AG04450 (cell line): ENCODE data around the gene RABGGTA. TPM values are rescaled to one million over a fixed set of nuclear protein-coding genes. Genes with fewer than 3 reads are reported as not detected.

ENCODE experiments used
- CTCF ChIA-PET: fragments of 300-600, 350-600 bp; formaldehyde crosslinking; extraction: SDS; loops from one replicate; lab custom pipeline; 2022; ENCODE audit warnings: antibody characterized with exemption, inconsistent platforms; lab: Charles Lee
- POLR2A ChIA-PET: fragments of 350-600 bp; formaldehyde crosslinking; extraction: SDS; loops from one replicate; lab custom pipeline; 2021; ENCODE audit warnings: antibody characterized with exemption, inconsistent platforms; lab: Yijun Ruan, JAX
- DNase-seq: peaks from one replicate; pipeline ENCODE4 v3.0.0-alpha.2; 2011; ENCODE audit warnings: low read depth, low spot score
- H3K27ac ChIP-seq: one replicate; pipeline ENCODE4 v1.5.1; 2012; ENCODE audit warnings: low read depth, low read length, control low read depth
- H3K27me3 ChIP-seq: one replicate; pipeline ENCODE4 v1.6.0; 2012; ENCODE audit warnings: low read length; ENCODE audit not compliant: control insufficient read depth, insufficient read depth
- H3K4me3 ChIP-seq: 2 replicates; pipeline ENCODE4 v1.5.1; 2011; ENCODE audit warnings: mild to moderate bottlenecking, low read depth, low read length, control low read depth
- H3K9me3 ChIP-seq: 2 replicates; pipeline ENCODE4 v1.5.1; 2012; ENCODE audit warnings: low read length; ENCODE audit not compliant: control insufficient read depth, insufficient read depth
- CTCF ChIP-seq: IDR thresholded peaks from 2 replicates; pipeline ENCODE4 v1.5.1; 2011; ENCODE audit warnings: low read depth, low read length, control low read depth, inconsistent platforms
- polyA plus RNA-seq: library from polyadenylated mRNA; depleted of rRNA; stranded (reverse); fragments of >200 nt; gene quantifications from 2 replicates; pipeline ENCODE4 v1.2.3, GENCODE V29; 2011

RABGGTA gene
- polyA plus RNA-seq, 1 experiment = 17.9 TPM

GRCh38 chr14:24300326-24300980, 29.1 kb upstream of the RABGGTA start:
- ChIA-PET POLR2A (interaction anchor here (0.5 to 2.5 kb wide), 7 partner anchors 22 to 129 kb away, joined by 3 to 9 read pairs (median 3); partner anchors contain the start of genes CBLN3, KHNYN, MDP1 and RABGGTA), CTCF (interaction anchor here (0.7 to 7.6 kb wide), 7 partner anchors 8 to 210 kb away, joined by 3 to 87 read pairs (median 8); partner anchors contain the start of genes CIDEB, IRF9, LTB4R and LTB4R2)
- no peak overlapping the region for H3K27ac ChIP-seq
- no peak for DNase-seq
- TF ChIP-seq CTCF = no peak
- no peaks in the 10 kb centered on the region for H3K9me3 ChIP-seq
- H3K27me3 ChIP-seq = no peaks in the 10 kb centered on the region
- H3K4me3 ChIP-seq = peak overlapping the region; percentile 96

GRCh38 chr14:24299255-24300191, 28.1 kb upstream of the RABGGTA start, which contains the start of the genes DHRS1 and NOP9:
Gene DHRS1 (minus strand): TSS chr14:24299780. CDS start chr14:24299106, 674 bp downstream.
Gene NOP9 (plus strand): TSS chr14:24299850. CDS start chr14:24299955, 105 bp downstream.
- Histone ChIP-seq H3K27ac (peak within 1 kb of the TSS; percentile 57), H3K4me3 (peak within 1 kb of the TSS; percentile 96), H3K9me3 (no peaks in the 10 kb centered on the region), H3K27me3 (no peaks in the 10 kb centered on the region)
- ChIA-PET CTCF (interaction anchor here (0.5 to 7.6 kb wide), 9 partner anchors 9 to 241 kb away, joined by 3 to 87 read pairs (median 3); partner anchors contain the start of genes CIDEB, IRF9, LTB4R2 and TINF2), POLR2A (interaction anchor here (0.5 to 2.5 kb wide), 10 partner anchors 20 to 185 kb away, joined by 3 to 9 read pairs (median 3); partner anchors contain the start of genes CBLN3, DCAF11, KHNYN and MDP1)
- no peak for TF ChIP-seq CTCF
- DNase-seq = peak; percentile 54

GRCh38 chr14:24298892-24299254, 27.5 kb upstream of the RABGGTA start:
- ChIA-PET POLR2A (interaction anchor here (0.5 to 1.6 kb wide), 4 partner anchors 56 to 184 kb away, joined by 3 to 9 read pairs (median 4); partner anchors contain the start of genes CBLN3, DCAF11, KHNYN and NRL), CTCF (interaction anchor here (0.5 to 7.6 kb wide), 7 partner anchors 10 to 241 kb away, joined by 3 to 87 read pairs (median 3); partner anchors contain the start of genes CIDEB, IRF9, LTB4R2 and TINF2)
- DNase-seq = peak; percentile 23
- peak overlapping the region; percentile 96 for H3K4me3 ChIP-seq
- TF ChIP-seq CTCF = no peak
- no peaks in the 10 kb centered on the region for H3K27me3 ChIP-seq
- no peaks in the 10 kb centered on the region for H3K9me3 ChIP-seq
- peak overlapping the region; percentile 57 for H3K27ac ChIP-seq

GRCh38 chr14:24297190-24297964, 26.0 kb upstream of the RABGGTA start:
- no peaks in the 10 kb centered on the region for H3K27me3 ChIP-seq
- no peak overlapping the region for H3K4me3 ChIP-seq
- TF ChIP-seq CTCF = peak; percentile 48; the same call in 1 of the 2 replicates
- no peak for DNase-seq
- ChIA-PET POLR2A (interaction anchor here (0.6 to 1.9 kb wide), 2 partner anchors 55 to 99 kb away, joined by 11 to 14 read pairs; partner anchors contain the start of gene TINF2), CTCF (interaction anchor here (0.7 to 7.6 kb wide), 28 partner anchors 8 to 240 kb away, joined by 3 to 87 read pairs (median 6); partner anchors contain the start of genes CIDEB, IRF9, LTB4R2 and MDP1)
- no peaks in the 10 kb centered on the region for H3K9me3 ChIP-seq
- peak overlapping the region; percentile 31 for H3K27ac ChIP-seq
